ENCODE measurements around the gene UNC93B1.
A peak's percentile ranks its signal among the peaks of the same experiment; 100 is the strongest.

Gene UNC93B1

GRCh38 chr11:68003846-68004550, at the start of gene UNC93B1:
Gene UNC93B1 (minus strand): TSS chr11:68004097. CDS start chr11:68004043, 54 bp downstream.
- DNase-seq (ENCODE audit: low spot score), result peak; percentile 84

GRCh38 chr11:68053117-68053516, 49.2 kb upstream of the UNC93B1 start:
- no peak for DNase-seq (ENCODE audit: low spot score)

GRCh38 chr11:68052137-68052873, 48.4 kb upstream of the UNC93B1 start:
- no peak for DNase-seq (ENCODE audit: low spot score)

- peak; percentile 8 for DNase-seq (ENCODE audit: low spot score)
These were observed 47.6 kb upstream of the UNC93B1 start for GRCh38 chr11:68051191-68052136.

GRCh38 chr11:68050371-68050841, 46.5 kb upstream of the UNC93B1 start:
- DNase-seq (ENCODE audit: low spot score), result no peak

- DNase-seq (ENCODE audit: low spot score), result no peak
These were observed 45.8 kb upstream of the UNC93B1 start for GRCh38 chr11:68049509-68050370.

- DNase-seq (ENCODE audit: low spot score), result no peak
These were observed 45.0 kb upstream of the UNC93B1 start for GRCh38 chr11:68048681-68049508.

GRCh38 chr11:68047437-68048290, 43.8 kb upstream of the UNC93B1 start:
- no peak for DNase-seq (ENCODE audit: low spot score)

- DNase-seq (ENCODE audit: low spot score), result no peak
These were observed 41.0 kb upstream of the UNC93B1 start for GRCh38 chr11:68044898-68045351.

GRCh38 chr11:68044145-68044813, 40.4 kb upstream of the UNC93B1 start:
- DNase-seq (ENCODE audit: low spot score), result no peak

- DNase-seq (ENCODE audit: low spot score), result no peak
These were observed 39.6 kb upstream of the UNC93B1 start for GRCh38 chr11:68043349-68044144.

GRCh38 chr11:68043029-68043348, 39.1 kb upstream of the UNC93B1 start:
- no peak for DNase-seq (ENCODE audit: low spot score)

GRCh38 chr11:68042219-68043028, 38.5 kb upstream of the UNC93B1 start:
- no peak for DNase-seq (ENCODE audit: low spot score)

GRCh38 chr11:68041617-68042218, 37.8 kb upstream of the UNC93B1 start:
- no peak for DNase-seq (ENCODE audit: low spot score)

GRCh38 chr11:68040957-68041591, 37.2 kb upstream of the UNC93B1 start:
- no peak for DNase-seq (ENCODE audit: low spot score)

All from hepatic stellate cell (primary cell).